NCI-H128 (cell line): Measurements from ENCODE around the gene RYR3.

ENCODE experiments used
- DNase-seq: peaks from one replicate; lab custom pipeline; 2025; ENCODE audit not compliant: unreplicated experiment; lab: John Stamatoyannopoulos, UW

RYR3 gene

GRCh38 chr15:33742306-33742705 is 431.5 kb downstream of the RYR3 start:
- DNase-seq = no peak

DNA sequence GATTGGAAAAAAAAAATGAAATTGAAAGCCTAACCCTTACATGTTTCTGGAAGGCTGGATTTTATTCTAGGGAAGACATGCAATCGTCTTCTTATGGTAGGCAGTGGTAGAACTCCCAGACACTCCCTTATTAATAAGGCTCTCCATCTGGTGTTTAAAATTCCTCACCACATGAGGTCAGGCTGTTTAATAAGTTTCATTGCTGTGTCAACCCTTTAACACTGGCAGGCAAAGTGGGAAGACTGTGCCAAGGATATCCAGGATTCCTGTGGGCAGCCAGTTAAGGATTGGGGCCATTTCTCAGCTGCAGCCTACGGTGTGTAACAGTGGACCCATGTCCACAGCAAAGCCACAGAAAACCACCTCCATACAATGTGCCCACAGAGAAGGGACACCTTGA is 432.0 kb downstream of the RYR3 start:
- DNase-seq = no peak

- DNase-seq = no peak
These were observed 435.4 kb downstream of the RYR3 start for GRCh38 chr15:33746203-33746602.

DNA sequence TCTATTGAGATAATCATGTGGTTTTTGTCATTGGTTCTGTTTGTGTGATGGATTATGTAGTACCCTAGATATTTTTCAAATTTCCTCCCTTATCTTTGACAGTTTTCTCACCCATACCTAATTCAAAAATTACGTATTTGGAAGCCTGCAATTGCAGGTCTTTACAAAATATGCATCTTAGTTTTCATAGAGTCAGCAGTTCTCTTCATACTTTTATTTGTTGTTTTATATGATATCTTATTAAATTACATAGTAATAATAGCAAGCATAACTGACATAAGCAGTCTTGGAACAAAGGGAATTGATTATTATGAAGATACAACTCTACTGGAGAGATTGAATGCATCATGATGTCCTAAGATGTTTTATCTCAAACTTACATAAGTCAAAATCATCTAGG is 442.2 kb downstream of the RYR3 start:
- no peak for DNase-seq

DNA sequence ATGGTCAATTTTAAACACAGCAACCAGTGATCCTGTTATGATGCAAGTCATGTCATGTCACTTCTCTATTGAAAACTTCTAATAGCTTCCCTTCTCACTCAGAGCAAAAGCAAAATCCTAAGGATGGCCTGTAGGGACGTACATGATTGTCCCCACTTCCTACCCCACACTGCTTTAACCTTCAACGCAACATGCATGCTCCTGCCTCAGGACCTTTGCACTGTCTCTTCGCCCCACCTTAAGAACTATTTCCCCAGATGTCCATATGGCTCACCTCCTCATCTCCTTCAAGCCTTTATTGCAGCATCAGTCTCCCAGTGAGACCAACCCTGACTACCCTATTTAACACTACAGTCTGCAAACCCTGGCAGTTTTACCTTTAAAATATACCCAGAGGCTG is 443.5 kb downstream of the RYR3 start:
- no peak for DNase-seq

DNA sequence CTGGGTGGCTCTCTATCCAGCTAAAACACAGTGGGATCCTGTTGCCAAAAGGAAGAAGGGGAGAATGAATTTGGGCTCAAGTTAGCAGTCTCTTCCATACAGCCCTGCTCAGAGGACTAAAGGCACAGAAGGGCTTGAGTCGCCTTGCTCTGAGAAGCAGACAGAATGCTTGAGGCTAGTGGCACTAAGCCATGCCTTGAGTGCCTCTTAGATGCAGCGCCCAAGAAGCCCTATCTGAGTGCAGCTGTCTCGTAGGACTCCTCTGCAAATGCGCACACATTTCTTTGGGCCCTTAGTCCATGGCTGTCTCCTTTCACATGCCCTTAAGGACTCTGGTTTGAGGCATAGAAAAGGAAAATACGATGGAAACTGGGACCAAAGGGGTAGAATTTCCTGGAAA is 446.2 kb downstream of the RYR3 start:
- DNase-seq = no peak

- no peak for DNase-seq
These were observed 446.9 kb downstream of the RYR3 start for GRCh38 chr15:33757516-33758232.

DNA sequence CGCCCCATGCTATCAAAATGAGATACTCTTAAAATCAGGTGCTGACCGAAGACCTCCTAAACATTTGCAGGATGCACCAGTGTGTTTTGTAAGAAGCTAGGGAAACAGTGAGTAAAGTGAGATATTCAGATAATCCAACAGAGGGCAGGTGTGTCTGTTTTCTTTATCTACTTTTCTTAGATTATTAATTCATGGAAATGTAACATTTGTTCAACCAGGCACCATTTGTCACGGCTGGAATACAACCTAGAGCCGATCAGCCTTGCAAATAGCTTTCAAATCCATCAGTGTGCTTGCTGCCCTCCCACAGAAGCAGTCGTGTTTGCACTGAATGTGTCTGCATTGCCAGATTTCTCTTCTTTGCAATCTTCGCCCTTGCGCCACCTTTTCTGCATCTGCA is 455.6 kb downstream of the RYR3 start:
- DNase-seq = no peak

DNA sequence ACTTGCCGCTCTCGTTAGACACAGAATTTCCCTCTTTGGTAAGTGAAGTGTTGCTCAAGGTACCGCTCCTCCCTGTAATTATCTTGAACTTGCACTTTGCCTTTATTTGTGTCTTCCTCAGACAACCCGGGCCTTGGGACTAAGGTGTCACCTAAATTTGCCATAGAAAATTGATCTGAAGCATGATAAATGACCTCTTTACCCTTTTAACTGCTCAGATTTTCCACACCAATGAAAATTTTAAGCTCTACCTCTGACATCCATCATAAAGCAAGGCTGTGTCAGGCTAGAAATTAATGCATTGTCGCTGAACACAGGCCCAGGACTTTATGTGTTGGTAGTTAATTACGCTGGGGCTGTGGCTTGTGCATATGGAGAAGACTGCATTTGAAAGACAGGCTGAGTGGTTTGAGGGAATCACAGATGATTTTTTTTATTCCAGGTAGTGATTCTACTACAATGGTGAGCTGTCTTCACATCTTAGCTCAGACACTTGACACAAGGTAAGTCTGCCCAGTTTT is 458.0 kb downstream of the RYR3 start:
- no peak for DNase-seq

GRCh38 chr15:33773969-33774368 is 463.2 kb downstream of the RYR3 start:
- DNase-seq = no peak

GRCh38 chr15:33778852-33779251 is 468.1 kb downstream of the RYR3 start:
- no peak for DNase-seq

GRCh38 chr15:33780011-33780768 is 469.4 kb downstream of the RYR3 start:
- DNase-seq = no peak

GRCh38 chr15:33782966-33783365 is 472.2 kb downstream of the RYR3 start:
- DNase-seq = no peak

DNA sequence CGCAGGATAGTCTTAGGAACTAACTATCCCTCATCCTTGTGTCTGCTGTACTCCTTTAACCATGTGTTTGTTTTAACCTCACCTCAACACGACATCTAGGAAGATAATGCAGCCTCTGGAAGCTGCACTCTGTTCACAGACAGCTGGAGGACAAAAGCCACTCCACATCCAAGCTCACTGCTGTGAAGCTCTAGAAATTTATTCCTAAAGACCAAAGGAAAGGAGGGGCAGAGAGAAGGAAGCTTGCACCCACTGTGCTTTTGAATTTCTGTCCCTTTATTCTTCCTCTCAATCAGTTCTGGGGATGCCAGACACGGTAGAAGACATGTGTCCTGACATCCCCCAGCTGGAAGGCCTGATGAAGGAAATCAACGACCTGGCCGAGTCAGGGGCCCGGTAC is 474.6 kb downstream of the RYR3 start:
- DNase-seq = no peak

- no peak for DNase-seq
These were observed 478.3 kb downstream of the RYR3 start for GRCh38 chr15:33788906-33789540.

GRCh38 chr15:33794453-33794852 is 483.7 kb downstream of the RYR3 start:
- no peak for DNase-seq

GRCh38 chr15:33795070-33795469 is 484.3 kb downstream of the RYR3 start:
- no peak for DNase-seq

DNA sequence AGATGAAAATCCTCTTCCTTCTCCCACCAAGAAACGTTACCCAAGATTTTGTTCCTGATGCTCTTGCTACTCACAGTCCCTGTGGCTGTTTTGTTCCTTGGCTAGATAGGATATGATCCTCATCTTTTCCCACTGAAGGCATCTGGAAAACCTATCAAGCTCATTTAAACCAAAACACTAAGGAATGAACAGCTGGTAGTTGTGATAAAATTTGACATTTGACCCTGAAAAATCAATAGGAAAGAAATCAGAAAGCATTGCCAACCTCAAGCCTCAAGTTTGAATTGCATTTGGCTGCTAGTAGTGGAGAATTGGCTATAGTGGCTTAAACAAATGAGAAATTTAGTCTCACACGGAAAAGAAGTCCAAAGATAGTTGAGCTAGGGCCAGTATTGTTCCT is 486.9 kb downstream of the RYR3 start:
- no peak for DNase-seq

DNA sequence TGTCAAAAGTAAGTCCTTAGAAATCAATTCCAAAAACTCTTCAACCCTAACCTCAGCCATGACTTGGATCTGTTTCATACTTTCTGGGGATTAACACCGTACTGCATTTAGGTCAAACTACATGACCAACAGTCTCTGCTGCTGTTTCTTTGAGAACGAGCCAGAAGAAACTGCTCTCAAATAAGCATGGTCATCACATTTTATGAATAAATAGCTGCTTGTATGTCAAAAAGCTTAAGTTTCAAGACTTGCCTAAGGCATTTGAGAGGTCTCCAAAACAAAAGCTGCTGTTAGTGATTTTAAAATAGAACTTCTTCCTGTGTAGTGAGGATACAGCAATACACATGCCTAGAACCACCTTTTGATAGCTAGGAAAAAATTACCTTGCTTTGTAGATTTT is 491.2 kb downstream of the RYR3 start:
- DNase-seq = no peak

- no peak for DNase-seq
These were observed 496.9 kb downstream of the RYR3 start for GRCh38 chr15:33807665-33808064.

DNA sequence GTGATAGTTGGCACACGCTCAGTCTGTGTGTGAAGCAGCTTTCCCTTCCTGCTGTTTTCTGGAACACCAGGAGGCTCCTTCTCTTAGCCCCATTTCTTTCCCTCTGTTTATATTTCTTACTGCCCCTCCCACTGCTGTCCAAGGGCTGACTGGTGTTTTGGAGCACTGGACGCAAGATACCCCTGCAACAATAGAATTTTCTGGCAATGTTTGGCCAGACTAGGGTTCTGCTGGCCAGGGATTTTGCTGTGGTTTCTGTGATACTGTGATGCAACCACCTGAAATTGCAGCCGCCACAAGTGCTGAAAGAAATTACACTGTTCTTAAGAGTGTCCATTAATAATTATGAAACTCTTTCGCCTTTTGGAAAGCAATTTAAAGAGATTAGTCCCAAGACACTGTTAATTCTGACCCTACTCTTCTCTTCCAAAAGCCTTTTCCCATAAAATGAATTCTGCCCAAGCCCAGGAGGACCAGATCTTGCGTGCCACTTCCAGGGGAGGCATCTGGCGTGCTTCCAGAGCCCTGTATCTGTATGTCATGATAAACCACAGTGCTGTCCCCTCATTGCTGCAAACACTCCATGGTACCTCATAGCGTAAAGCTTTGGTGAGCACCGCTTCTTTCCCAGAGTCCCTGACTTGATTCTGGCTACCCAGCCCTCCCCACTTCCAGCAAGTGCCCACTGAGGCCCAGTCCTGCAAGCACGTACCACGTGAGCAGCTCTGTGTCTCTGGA is 498.1 kb downstream of the RYR3 start:
- DNase-seq = no peak
